Right lobe of liver (tissue), 4 donors: Measurements from ENCODE around the gene ANKRD24.

Source experiments
- POLR2A ChIP-seq: fragments of 450-650 bp; IDR thresholded peaks from one replicate; pipeline ENCODE4 v1.6.1; 2017; ENCODE audit warnings: antibody characterized with exemption, mild to moderate bottlenecking
- TF ChIP-seq, protein P1 (sequence below), 4 donors: fragments of 200-600 bp in 3 of 4; fragments of 450-650 bp in 1 of 4; IDR thresholded peaks; one replicate each; pipeline versions ENCODE4 v1.5.1 to v1.8.0; 2016 to 2022; ENCODE audit warnings: antibody characterized with exemption in 4 of 4, mild to moderate bottlenecking in 2 of 4
- donor health status: DM: no; HTN: no; CAD: no.
- donor health status: DM: no; HTN: no; CAD: no.
- donor health status: DM: no; HTN: yes; CAD: no.

DNA sequence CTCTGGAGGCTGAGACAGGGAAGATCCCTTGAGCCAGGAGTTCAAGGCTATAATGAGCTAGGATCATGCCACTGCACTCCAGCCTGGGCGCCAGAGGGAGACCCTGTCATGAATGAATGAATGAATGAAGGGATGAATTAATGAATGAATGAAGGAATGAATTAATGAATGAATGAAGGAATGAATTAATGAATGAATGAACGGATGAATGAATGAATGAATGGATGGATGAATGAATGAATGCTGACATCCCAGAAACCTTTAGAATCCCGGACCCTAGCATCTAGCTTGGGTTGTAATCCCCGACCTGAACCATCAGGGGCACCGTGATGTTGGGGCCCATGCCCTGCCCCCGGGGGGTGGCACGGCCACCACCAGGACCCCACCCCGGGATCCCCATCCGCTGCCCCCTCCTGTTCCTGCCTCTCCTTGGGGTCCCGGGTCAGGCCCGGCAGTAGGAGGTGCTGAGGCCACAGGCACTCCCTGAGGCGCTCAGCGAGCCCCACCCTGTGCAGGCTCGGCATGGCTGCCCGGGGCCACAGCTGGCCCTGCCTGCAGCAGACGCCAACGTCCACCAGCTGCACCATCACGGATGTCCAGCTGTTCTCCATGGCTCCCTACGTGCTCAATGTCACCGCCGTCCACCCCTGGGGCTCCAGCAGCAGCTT is 50.3 kb downstream of the ANKRD24 start:
- no peak for TF ChIP-seq POLR2A
- TF ChIP-seq, protein P1, sequence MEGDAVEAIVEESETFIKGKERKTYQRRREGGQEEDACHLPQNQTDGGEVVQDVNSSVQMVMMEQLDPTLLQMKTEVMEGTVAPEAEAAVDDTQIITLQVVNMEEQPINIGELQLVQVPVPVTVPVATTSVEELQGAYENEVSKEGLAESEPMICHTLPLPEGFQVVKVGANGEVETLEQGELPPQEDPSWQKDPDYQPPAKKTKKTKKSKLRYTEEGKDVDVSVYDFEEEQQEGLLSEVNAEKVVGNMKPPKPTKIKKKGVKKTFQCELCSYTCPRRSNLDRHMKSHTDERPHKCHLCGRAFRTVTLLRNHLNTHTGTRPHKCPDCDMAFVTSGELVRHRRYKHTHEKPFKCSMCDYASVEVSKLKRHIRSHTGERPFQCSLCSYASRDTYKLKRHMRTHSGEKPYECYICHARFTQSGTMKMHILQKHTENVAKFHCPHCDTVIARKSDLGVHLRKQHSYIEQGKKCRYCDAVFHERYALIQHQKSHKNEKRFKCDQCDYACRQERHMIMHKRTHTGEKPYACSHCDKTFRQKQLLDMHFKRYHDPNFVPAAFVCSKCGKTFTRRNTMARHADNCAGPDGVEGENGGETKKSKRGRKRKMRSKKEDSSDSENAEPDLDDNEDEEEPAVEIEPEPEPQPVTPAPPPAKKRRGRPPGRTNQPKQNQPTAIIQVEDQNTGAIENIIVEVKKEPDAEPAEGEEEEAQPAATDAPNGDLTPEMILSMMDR (IDR thresholded peaks at IDR 0.05) = no peak
